Measurements from ENCODE around the gene BEND2.

DNA sequence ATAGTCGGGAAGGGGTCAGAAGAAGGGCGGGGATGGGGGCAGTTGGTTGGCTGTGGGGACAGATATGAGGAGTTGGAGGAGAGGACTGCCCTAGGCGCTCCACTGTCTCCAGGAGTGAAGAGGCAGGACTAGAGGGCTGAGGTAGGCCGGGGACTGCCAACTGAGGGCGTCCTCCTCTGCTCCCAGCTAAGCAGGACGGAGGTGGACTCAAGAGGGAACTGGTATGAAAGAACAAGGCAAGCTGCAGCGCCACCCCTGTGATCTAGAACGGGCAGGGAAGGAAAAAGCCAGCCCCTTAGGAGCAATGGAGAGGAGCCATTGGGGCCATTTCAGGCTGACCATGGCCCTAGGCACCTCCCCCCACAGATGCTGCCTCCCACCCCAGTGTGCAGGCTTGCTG is 14.0 kb downstream of the BEND2 start:
- no peak for TF ChIP-seq RELA (CRISPR knock-in tag; IDR thresholded peaks at IDR 0.05; ENCODE audit: borderline replicate concordance)
- TF ChIP-seq CTCF (IDR thresholded peaks at IDR 0.05): no peak
- no peak for TF ChIP-seq E2F4 (CRISPR knock-in tag; IDR thresholded peaks at IDR 0.05; ENCODE audit: borderline replicate concordance, low read depth)
- no peak for TF ChIP-seq ZNF138 (CRISPR knock-in tag; conservative IDR thresholded peaks at IDR 0.05)
- no peak for TF ChIP-seq FOXJ3 (CRISPR knock-in tag; IDR thresholded peaks at IDR 0.05; ENCODE audit: borderline replicate concordance)
- no peak for TF ChIP-seq NFE2L1 (CRISPR knock-in tag; IDR thresholded peaks at IDR 0.05)
- no peak for TF ChIP-seq ATF1 (CRISPR knock-in tag; IDR thresholded peaks at IDR 0.05)
- TF ChIP-seq ETV6 (CRISPR knock-in tag; IDR thresholded peaks at IDR 0.05): no peak
- no peak for TF ChIP-seq TCF7 (CRISPR knock-in tag; IDR thresholded peaks at IDR 0.05; ENCODE audit: low read depth)
- TF ChIP-seq SP1 (CRISPR knock-in tag; conservative IDR thresholded peaks at IDR 0.05): no peak

All from WTC11 (cell line).